Measurements from ENCODE around the gene KRT83. TPM values are rescaled to one million over a fixed set of nuclear protein-coding genes. Genes with fewer than 3 reads are reported as not detected.
"Not testable (repeated sequence)": the region's sequence is repeated elsewhere in the genome, so short reads cannot be mapped to it uniquely, and the experiment has no call there.

Gene KRT83
- total RNA-seq, 2 donors from 2014 or later = not detected

- intact Hi-C loops (cut with DNase I) = no loop called here
- no peak for DNase-seq (ENCODE audit: low spot score)
Observed at GRCh38 chr12:52355176-52355575, 34.0 kb upstream of the KRT83 start.

- intact Hi-C loops (cut with DNase I) = no loop called here
- DNase-seq (ENCODE audit: low spot score) = no peak
Observed at GRCh38 chr12:52354200-52354599, 33.0 kb upstream of the KRT83 start.

- no peak for DNase-seq (ENCODE audit: low spot score)
Observed at GRCh38 chr12:52353766-52354165, 32.6 kb upstream of the KRT83 start.

GRCh38 chr12:52352951-52353350 is 31.8 kb upstream of the KRT83 start:
- intact Hi-C loops (cut with DNase I) = no loop called here
- DNase-seq (ENCODE audit: low spot score) = no peak

More at GRCh38 chr12:52353766-52354165, 32.6 kb upstream of the KRT83 start:
- intact Hi-C loops (cut with DNase I) = no loop called here

GRCh38 chr12:52351196-52352059 is 30.2 kb upstream of the KRT83 start:
- intact Hi-C loops (cut with DNase I) = no loop called here
- no peak for DNase-seq (ENCODE audit: low spot score)

GRCh38 chr12:52350786-52351185 is 29.6 kb upstream of the KRT83 start:
- DNase-seq (ENCODE audit: low spot score) = no peak
- intact Hi-C loops (cut with DNase I) = no loop called here

GRCh38 chr12:52350021-52350620 is 28.9 kb upstream of the KRT83 start:
- intact Hi-C loops (cut with DNase I) = no loop called here
- DNase-seq (ENCODE audit: low spot score) = no peak

GRCh38 chr12:52349196-52349595 is 28.0 kb upstream of the KRT83 start:
- DNase-seq (ENCODE audit: low spot score) = no peak

GRCh38 chr12:52347551-52348510 is 26.6 kb upstream of the KRT83 start:
- intact Hi-C loops (cut with DNase I) = no loop called here
- DNase-seq (ENCODE audit: low spot score) = no peak

More at GRCh38 chr12:52349196-52349595, 28.0 kb upstream of the KRT83 start:
- intact Hi-C loops (cut with DNase I) = no loop called here

GRCh38 chr12:52347016-52347415 is 25.8 kb upstream of the KRT83 start:
- intact Hi-C loops (cut with DNase I) = no loop called here
- no peak for DNase-seq (ENCODE audit: low spot score)

- intact Hi-C loops (cut with DNase I) = no loop called here
- no peak for DNase-seq (ENCODE audit: low spot score)
Observed at GRCh38 chr12:52346593-52346992, 25.4 kb upstream of the KRT83 start.

- intact Hi-C loops (cut with DNase I); DNase-seq (ENCODE audit: low spot score): not testable (repeated sequence)
Observed at GRCh38 chr12:52345041-52345440, 23.8 kb upstream of the KRT83 start.

- intact Hi-C loops (cut with DNase I) = no loop called here
- DNase-seq (ENCODE audit: low spot score) = no peak
Observed at GRCh38 chr12:52344111-52344510, 22.9 kb upstream of the KRT83 start.

- DNase-seq (ENCODE audit: low spot score) = no peak
- intact Hi-C loops (cut with DNase I) = no loop called here
Observed at GRCh38 chr12:52343550-52343949, 22.4 kb upstream of the KRT83 start.

- intact Hi-C loops (cut with DNase I) = no loop called here
- no peak for DNase-seq (ENCODE audit: low spot score)
Observed at GRCh38 chr12:52342781-52343490, 21.7 kb upstream of the KRT83 start.

- no peak for DNase-seq (ENCODE audit: low spot score)
- intact Hi-C loops (cut with DNase I) = no loop called here
Observed at GRCh38 chr12:52341066-52341580, 19.9 kb upstream of the KRT83 start.

- DNase-seq (ENCODE audit: low spot score) = no peak
Observed at GRCh38 chr12:52338241-52338960, 17.2 kb upstream of the KRT83 start.

GRCh38 chr12:52337054-52337453 is 15.9 kb upstream of the KRT83 start:
- no peak for DNase-seq (ENCODE audit: low spot score)
- intact Hi-C loops (cut with DNase I) = loop anchor here in 1 of 2 donors (10.0 kb wide), 1 partner anchor 658 kb away; no protein-coding TSS in a partner anchor

More at GRCh38 chr12:52338241-52338960, 17.2 kb upstream of the KRT83 start:
- intact Hi-C loops (cut with DNase I) = loop anchor here in 1 of 2 donors (10.0 kb wide), 1 partner anchor 656 kb away; no protein-coding TSS in a partner anchor

All from posterior vena cava (tissue), 2 donors.